Measurements from ENCODE around the gene ZNF462.

DNA sequence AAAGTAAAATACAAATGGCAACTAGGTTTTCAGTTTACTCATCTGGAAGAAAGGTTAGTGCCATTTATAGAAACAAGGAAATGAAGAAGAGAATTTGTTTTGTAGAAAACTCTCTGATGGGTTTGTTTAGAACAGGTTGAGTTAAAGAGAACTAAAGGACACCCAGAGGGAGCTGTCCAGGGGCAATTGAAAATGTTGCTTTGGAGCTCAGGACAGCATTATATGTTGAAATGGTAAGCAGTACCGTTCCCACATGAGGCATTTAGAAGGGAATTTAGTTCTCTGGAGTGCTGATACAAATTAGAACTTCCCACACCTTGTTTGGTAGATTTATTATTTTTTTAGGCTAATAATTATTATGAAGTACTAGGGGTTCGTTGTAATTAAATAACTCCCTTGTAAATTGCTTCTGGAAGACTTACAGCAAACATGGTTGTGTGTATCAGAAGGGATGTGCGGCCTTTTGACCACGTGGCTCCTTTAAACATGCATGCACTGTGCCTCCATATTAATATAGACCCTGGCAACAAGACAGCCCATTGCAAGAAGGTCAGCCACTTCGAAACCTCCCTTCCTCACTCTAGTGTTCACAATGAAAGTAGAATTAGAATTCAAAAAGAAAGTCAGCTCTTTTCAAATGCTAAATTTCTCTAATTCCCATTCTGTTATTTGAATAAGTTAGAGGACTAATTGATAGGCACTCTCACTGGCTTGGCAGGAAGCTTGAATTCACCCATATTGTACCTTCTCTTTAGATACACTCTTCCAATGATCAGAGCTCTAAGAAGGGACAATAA, 71.7 kb downstream of the ZNF462 start:
- TF ChIP-seq CTCF (IDR thresholded peaks at IDR 0.05) (no peak), USF2 (IDR thresholded peaks at IDR 0.05) (no peak), CHD2 (IDR thresholded peaks at IDR 0.05; ENCODE audit: low read length, partially characterized antibody) (no peak), EHMT2 (IDR thresholded peaks at IDR 0.05; ENCODE audit: low read depth) (no peak), HDAC2 (IDR thresholded peaks at IDR 0.05) (no peak), HOXB5 (CRISPR knock-in tag; IDR thresholded peaks at IDR 0.05) (no peak), RAD21 (conservative IDR thresholded peaks at IDR 0.05 in 1 of 2, IDR thresholded peaks at IDR 0.05 in 1 of 2) (no peak), MAFK (IDR thresholded peaks at IDR 0.05; ENCODE audit: partially characterized antibody) (no peak), ZSCAN20 (CRISPR knock-in tag; IDR thresholded peaks at IDR 0.05) (no peak), CEBPB (IDR thresholded peaks at IDR 0.05) (no peak), BHLHE40 (IDR thresholded peaks at IDR 0.05; ENCODE audit: low read depth, low read length) (no peak)
- TF ChIP-seq, protein P1, sequence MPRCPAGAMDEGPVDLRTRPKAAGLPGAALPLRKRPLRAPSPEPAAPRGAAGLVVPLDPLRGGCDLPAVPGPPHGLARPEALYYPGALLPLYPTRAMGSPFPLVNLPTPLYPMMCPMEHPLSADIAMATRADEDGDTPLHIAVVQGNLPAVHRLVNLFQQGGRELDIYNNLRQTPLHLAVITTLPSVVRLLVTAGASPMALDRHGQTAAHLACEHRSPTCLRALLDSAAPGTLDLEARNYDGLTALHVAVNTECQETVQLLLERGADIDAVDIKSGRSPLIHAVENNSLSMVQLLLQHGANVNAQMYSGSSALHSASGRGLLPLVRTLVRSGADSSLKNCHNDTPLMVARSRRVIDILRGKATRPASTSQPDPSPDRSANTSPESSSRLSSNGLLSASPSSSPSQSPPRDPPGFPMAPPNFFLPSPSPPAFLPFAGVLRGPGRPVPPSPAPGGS (IDR thresholded peaks at IDR 0.05) = no peak
- TF ChIP-seq, protein P2, sequence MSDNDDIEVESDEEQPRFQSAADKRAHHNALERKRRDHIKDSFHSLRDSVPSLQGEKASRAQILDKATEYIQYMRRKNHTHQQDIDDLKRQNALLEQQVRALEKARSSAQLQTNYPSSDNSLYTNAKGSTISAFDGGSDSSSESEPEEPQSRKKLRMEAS (IDR thresholded peaks at IDR 0.05) = no peak
